Effector memory CD4-positive, alpha-beta T cell (primary cell): ENCODE measurements around the gene FAM107B.

Source experiments
- DNase-seq, 3 donors: peaks; one replicate each; pipeline ENCODE4 v3.0.0-alpha.2; 2020
- H3K27ac ChIP-seq: 2 replicates; pipeline ENCODE4 v1.7.0; 2013; ENCODE audit warnings: mild to moderate bottlenecking, low read length, moderate library complexity; ENCODE audit not compliant: insufficient read depth, poor library complexity, severe bottlenecking
- H3K27me3 ChIP-seq: replicated peaks from 2 replicates; pipeline ENCODE4 v1.7.0; 2013; ENCODE audit warnings: mild to moderate bottlenecking, low read length; ENCODE audit not compliant: insufficient read depth, control insufficient read depth, poor library complexity, severe bottlenecking
- H3K36me3 ChIP-seq: 2 replicates; pipeline ENCODE4 v1.7.0; 2013; ENCODE audit warnings: mild to moderate bottlenecking, low read length, moderate library complexity; ENCODE audit not compliant: control insufficient read depth, insufficient read depth
- H3K4me1 ChIP-seq: 2 replicates; pipeline ENCODE4 v1.7.0; 2013; ENCODE audit warnings: low read length, mild to moderate bottlenecking; ENCODE audit not compliant: control insufficient read depth, insufficient read depth, poor library complexity, severe bottlenecking
- H3K4me3 ChIP-seq: 2 replicates; pipeline ENCODE4 v1.7.0; 2013; ENCODE audit warnings: low read length, low read depth, mild to moderate bottlenecking; ENCODE audit not compliant: insufficient read depth, poor library complexity, severe bottlenecking
- H3K9me3 ChIP-seq: 2 replicates; pipeline ENCODE4 v1.7.0; 2013; ENCODE audit warnings: mild to moderate bottlenecking, low read length, moderate library complexity; ENCODE audit not compliant: control insufficient read depth

FAM107B gene

GRCh38 chr10:14658331-14659127 is 116.2 kb downstream of the FAM107B start:
- H3K36me3 ChIP-seq = no peaks in the 10 kb centered on the region
- H3K9me3 ChIP-seq = no peaks in the 10 kb centered on the region
- no peak overlapping the region for H3K27ac ChIP-seq
- H3K4me1 ChIP-seq = peaks cover 21% of the 10 kb centered on the region
- no peak overlapping the region for H3K4me3 ChIP-seq
- H3K27me3 ChIP-seq = no peaks in the 10 kb centered on the region
- no peak for DNase-seq

- no peak for DNase-seq
- H3K9me3 ChIP-seq = no peaks in the 10 kb centered on the region
- H3K27ac ChIP-seq = no peak overlapping the region
- H3K36me3 ChIP-seq = no peaks in the 10 kb centered on the region
- H3K4me1 ChIP-seq = peaks cover 29% of the 10 kb centered on the region
- H3K4me3 ChIP-seq = no peak overlapping the region
- H3K27me3 ChIP-seq = no peaks in the 10 kb centered on the region
These were observed 118.5 kb downstream of the FAM107B start for GRCh38 chr10:14656052-14656730.

GRCh38 chr10:14654821-14655382 is 119.8 kb downstream of the FAM107B start:
- no peak for DNase-seq
- Histone ChIP-seq H3K9me3 (no peaks in the 10 kb centered on the region), H3K4me3 (no peak overlapping the region), H3K27ac (no peak overlapping the region), H3K4me1 (peaks cover 30% of the 10 kb centered on the region), H3K27me3 (no peaks in the 10 kb centered on the region), H3K36me3 (no peaks in the 10 kb centered on the region)

- DNase-seq = peak in 2 of 3 donors; percentile 7 to 9
- no peaks in the 10 kb centered on the region for H3K36me3 ChIP-seq
- H3K27ac ChIP-seq = peak overlapping the region; percentile 62
- no peak overlapping the region for H3K4me3 ChIP-seq
- H3K9me3 ChIP-seq = no peaks in the 10 kb centered on the region
- H3K4me1 ChIP-seq = peaks cover 36% of the 10 kb centered on the region
- H3K27me3 ChIP-seq = no peaks in the 10 kb centered on the region
These were observed 121.2 kb downstream of the FAM107B start for GRCh38 chr10:14653271-14654161.

- Histone ChIP-seq H3K36me3 (no peaks in the 10 kb centered on the region), H3K4me3 (no peak overlapping the region), H3K27me3 (no peaks in the 10 kb centered on the region), H3K9me3 (no peaks in the 10 kb centered on the region), H3K4me1 (peaks cover 34% of the 10 kb centered on the region), H3K27ac (peak overlapping the region; percentile 62)
- DNase-seq = no peak
These were observed 121.9 kb downstream of the FAM107B start for GRCh38 chr10:14652816-14653215.

- no peak for DNase-seq
- Histone ChIP-seq H3K27me3 (no peaks in the 10 kb centered on the region), H3K27ac (no peak overlapping the region), H3K36me3 (no peaks in the 10 kb centered on the region), H3K4me3 (no peak overlapping the region), H3K4me1 (peaks cover 42% of the 10 kb centered on the region), H3K9me3 (no peaks in the 10 kb centered on the region)
These were observed 122.6 kb downstream of the FAM107B start for GRCh38 chr10:14652067-14652466.

GRCh38 chr10:14649739-14650138 is 125.0 kb downstream of the FAM107B start:
- Histone ChIP-seq H3K27me3 (no peaks in the 10 kb centered on the region), H3K9me3 (no peaks in the 10 kb centered on the region), H3K4me1 (peaks cover 44% of the 10 kb centered on the region), H3K4me3 (no peak overlapping the region), H3K36me3 (no peaks in the 10 kb centered on the region), H3K27ac (peak overlapping the region; percentile 97)
- no peak for DNase-seq

- Histone ChIP-seq H3K9me3 (no peaks in the 10 kb centered on the region), H3K27me3 (no peaks in the 10 kb centered on the region), H3K36me3 (no peaks in the 10 kb centered on the region), H3K27ac (peak overlapping the region; percentile 97), H3K4me1 (peaks cover 45% of the 10 kb centered on the region), H3K4me3 (peak overlapping the region; percentile 2)
- DNase-seq = no peak
These were observed 125.8 kb downstream of the FAM107B start for GRCh38 chr10:14648946-14649345.

- peak overlapping the region; percentile 2 for H3K4me3 ChIP-seq
- DNase-seq = peak; percentile 60 to 74 (median 67)
- no peaks in the 10 kb centered on the region for H3K9me3 ChIP-seq
- H3K27me3 ChIP-seq = no peaks in the 10 kb centered on the region
- H3K4me1 ChIP-seq = peaks cover 37% of the 10 kb centered on the region
- peak overlapping the region; percentile 97 for H3K27ac ChIP-seq
- H3K36me3 ChIP-seq = no peaks in the 10 kb centered on the region
These were observed 126.5 kb downstream of the FAM107B start for GRCh38 chr10:14648005-14648765.
